GM18951 (cell line): Measurements from ENCODE around the gene MFAP4.

ENCODE experiments used
- POLR2A ChIP-seq: IDR thresholded peaks from 4 replicates; pipeline ENCODE4 v1.6.1; 2011; ENCODE audit warnings: mild to moderate bottlenecking; ENCODE audit not compliant: insufficient read length, insufficient read depth; ENCODE audit errors: extremely low read depth
- in situ Hi-C: fragments of 300-500 bp; cut with MboI; formaldehyde crosslinking; loops from one replicate; pipeline ENCODE4 v1.12.0; 2022; ENCODE audit warnings: low sequenced_read_pairs, mixed read lengths, inconsistent platforms; ENCODE audit not compliant: unreplicated experiment

MFAP4 gene

GRCh38 chr17:19359856-19360255, 27.1 kb downstream of the MFAP4 start:
- in situ Hi-C loops: loop anchor here (25.0 kb wide), 1 partner anchor 402 kb away; no protein-coding TSS in a partner anchor
- no peak for TF ChIP-seq POLR2A

GRCh38 chr17:19359151-19359550, 27.8 kb downstream of the MFAP4 start:
- TF ChIP-seq POLR2A: no peak
- in situ Hi-C loops: loop anchor here (25.0 kb wide), 1 partner anchor 403 kb away; no protein-coding TSS in a partner anchor

- in situ Hi-C loops: loop anchor here (25.0 kb wide), 1 partner anchor 405 kb away; no protein-coding TSS in a partner anchor
- no peak for TF ChIP-seq POLR2A
Measured at GRCh38 chr17:19357761-19358160, 29.2 kb downstream of the MFAP4 start.

GRCh38 chr17:19357351-19357750, 29.6 kb downstream of the MFAP4 start:
- in situ Hi-C loops: loop anchor here (25.0 kb wide), 1 partner anchor 405 kb away; no protein-coding TSS in a partner anchor
- no peak for TF ChIP-seq POLR2A

GRCh38 chr17:19354748-19355147, 32.2 kb downstream of the MFAP4 start:
- in situ Hi-C loops: loop anchor here (25.0 kb wide), 1 partner anchor 408 kb away; no protein-coding TSS in a partner anchor

GRCh38 chr17:19353401-19353800, 33.6 kb downstream of the MFAP4 start:
- in situ Hi-C loops: loop anchor here (25.0 kb wide), 1 partner anchor 409 kb away; no protein-coding TSS in a partner anchor

More at GRCh38 chr17:19354748-19355147, 32.2 kb downstream of the MFAP4 start:
- no peak for TF ChIP-seq POLR2A

- TF ChIP-seq POLR2A: no peak
- in situ Hi-C loops: no loop called here
Measured at GRCh38 chr17:19348806-19349205, 38.2 kb downstream of the MFAP4 start.

- in situ Hi-C loops: no loop called here
- TF ChIP-seq POLR2A: no peak
Measured at GRCh38 chr17:19348081-19348650, 38.8 kb downstream of the MFAP4 start.

- in situ Hi-C loops: no loop called here
- no peak for TF ChIP-seq POLR2A
Measured at GRCh38 chr17:19347323-19348080, 39.5 kb downstream of the MFAP4 start.

- TF ChIP-seq POLR2A: no peak
- in situ Hi-C loops: no loop called here
Measured at GRCh38 chr17:19346351-19347255, 40.4 kb downstream of the MFAP4 start.

- in situ Hi-C loops: no loop called here
- no peak for TF ChIP-seq POLR2A
Measured at GRCh38 chr17:19345486-19346350, 41.3 kb downstream of the MFAP4 start.

- in situ Hi-C loops: no loop called here
- TF ChIP-seq POLR2A: no peak
Measured at GRCh38 chr17:19345067-19345460, 41.9 kb downstream of the MFAP4 start.

- in situ Hi-C loops: no loop called here
- no peak for TF ChIP-seq POLR2A
Measured at GRCh38 chr17:19344311-19345066, 42.5 kb downstream of the MFAP4 start.
